Type B pancreatic cell (in vitro differentiated cells): ENCODE measurements around the gene PRPF6. TPM values are rescaled to one million over a fixed set of nuclear protein-coding genes. Genes with fewer than 3 reads are reported as not detected.
A peak's percentile ranks its signal among the peaks of the same experiment; 100 is the strongest.

ENCODE experiments used
- DNase-seq: peaks from one replicate; pipeline ENCODE4 v3.0.0; 2021; ENCODE audit warnings: mixed read lengths; ENCODE audit not compliant: unreplicated experiment; ENCODE audit errors: extremely low spot score
- H3K27ac Mint-ChIP-seq: 2 replicates; pipeline ENCODE4 v1.8.0; 2021; ENCODE audit warnings: mild to moderate bottlenecking, mixed read lengths
- H3K27me3 Mint-ChIP-seq: 2 replicates; pipeline ENCODE4 v1.8.0; 2021; ENCODE audit warnings: mixed read lengths
- H3K36me3 Mint-ChIP-seq: 2 replicates; pipeline ENCODE4 v1.8.0; 2021; ENCODE audit warnings: mixed read lengths
- H3K4me1 Mint-ChIP-seq: one replicate; pipeline ENCODE4 v1.8.0; 2021; ENCODE audit warnings: mixed read lengths; ENCODE audit not compliant: unreplicated experiment
- H3K4me3 Mint-ChIP-seq: 2 replicates; pipeline ENCODE4 v1.8.0; 2021; ENCODE audit warnings: mild to moderate bottlenecking, mixed read lengths
- H3K9me3 Mint-ChIP-seq: 2 replicates; pipeline ENCODE4 v1.8.0; 2021; ENCODE audit warnings: mixed read lengths
- total RNA-seq: library from RNA; stranded (reverse); gene quantifications from 2 replicates; pipeline ENCODE4 v1.2.1, GENCODE V29; 2021; ENCODE audit warnings: low replicate concordance
- TF ChIP-seq, protein P1 (sequence below): fragments of 200-600 bp; sonication (generic); conservative IDR thresholded peaks from 2 replicates; pipeline ENCODE4 v1.5.0; 2021; ENCODE audit warnings: antibody characterized with exemption, mild to moderate bottlenecking

The PRPF6 gene
- total RNA-seq, 1 donor from 2014 or later = 67.9 TPM

- Mint-ChIP-seq H3K36me3 (no peaks in the 10 kb centered on the region), H3K27ac (peak overlapping the region; percentile 76), H3K4me1 (peaks cover 22% of the 10 kb centered on the region), H3K4me3 (peak overlapping the region; percentile 81), H3K27me3 (peaks cover 14% of the 10 kb centered on the region), H3K9me3 (no peaks in the 10 kb centered on the region)
- DNase-seq = no peak
- TF ChIP-seq, protein P1, sequence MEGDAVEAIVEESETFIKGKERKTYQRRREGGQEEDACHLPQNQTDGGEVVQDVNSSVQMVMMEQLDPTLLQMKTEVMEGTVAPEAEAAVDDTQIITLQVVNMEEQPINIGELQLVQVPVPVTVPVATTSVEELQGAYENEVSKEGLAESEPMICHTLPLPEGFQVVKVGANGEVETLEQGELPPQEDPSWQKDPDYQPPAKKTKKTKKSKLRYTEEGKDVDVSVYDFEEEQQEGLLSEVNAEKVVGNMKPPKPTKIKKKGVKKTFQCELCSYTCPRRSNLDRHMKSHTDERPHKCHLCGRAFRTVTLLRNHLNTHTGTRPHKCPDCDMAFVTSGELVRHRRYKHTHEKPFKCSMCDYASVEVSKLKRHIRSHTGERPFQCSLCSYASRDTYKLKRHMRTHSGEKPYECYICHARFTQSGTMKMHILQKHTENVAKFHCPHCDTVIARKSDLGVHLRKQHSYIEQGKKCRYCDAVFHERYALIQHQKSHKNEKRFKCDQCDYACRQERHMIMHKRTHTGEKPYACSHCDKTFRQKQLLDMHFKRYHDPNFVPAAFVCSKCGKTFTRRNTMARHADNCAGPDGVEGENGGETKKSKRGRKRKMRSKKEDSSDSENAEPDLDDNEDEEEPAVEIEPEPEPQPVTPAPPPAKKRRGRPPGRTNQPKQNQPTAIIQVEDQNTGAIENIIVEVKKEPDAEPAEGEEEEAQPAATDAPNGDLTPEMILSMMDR = no peak
Observed at GRCh38 chr20:63979229-63979556, 1.7 kb upstream of the PRPF6 start.

GRCh38 chr20:63979557-63980316 is 1.2 kb upstream of the PRPF6 start, which contains the start of gene SAMD10:
Gene SAMD10 (minus strand): TSS chr20:63979642. CDS start chr20:63979467, 175 bp downstream.
- Mint-ChIP-seq H3K4me1 (peaks cover 22% of the 10 kb centered on the region), H3K9me3 (no peaks in the 10 kb centered on the region), H3K4me3 (peak within 1 kb of the TSS; percentile 96), H3K27ac (peak within 1 kb of the TSS; percentile 95), H3K36me3 (peaks cover 5% of the 10 kb centered on the region), H3K27me3 (peaks cover 14% of the 10 kb centered on the region)
- TF ChIP-seq, protein P1 = peak; percentile 69
- DNase-seq = peak; percentile 78

DNA sequence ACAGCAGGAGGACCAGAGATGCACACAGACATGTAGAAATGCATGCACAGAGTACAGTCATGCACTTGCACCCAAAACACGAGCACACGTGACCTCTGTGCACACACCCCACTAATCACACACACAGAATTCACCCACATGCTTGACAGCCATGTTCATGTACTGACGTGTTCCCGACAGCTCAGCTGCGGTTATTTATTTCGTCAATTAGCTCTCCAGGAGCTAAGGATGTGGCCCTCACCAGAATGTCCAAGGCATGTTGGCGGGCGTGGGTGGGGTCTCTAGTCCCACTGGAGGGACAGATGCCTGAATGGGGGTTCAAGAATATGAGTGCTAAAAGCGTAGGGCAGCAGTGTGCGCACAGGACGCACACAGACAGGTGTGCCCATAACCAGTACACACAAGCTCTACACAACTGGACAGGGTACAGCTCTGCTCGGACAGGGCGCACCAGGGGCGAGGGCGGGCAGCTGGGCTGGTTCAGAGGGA is 571 bp upstream of the PRPF6 start:
- H3K36me3 Mint-ChIP-seq = peaks cover 5% of the 10 kb centered on the region
- TF ChIP-seq, protein P1 = no peak
- H3K27me3 Mint-ChIP-seq = peaks cover 14% of the 10 kb centered on the region
- H3K4me3 Mint-ChIP-seq = peak overlapping the region; percentile 96
- peak overlapping the region; percentile 95 for H3K27ac Mint-ChIP-seq
- DNase-seq = no peak
- H3K9me3 Mint-ChIP-seq = no peaks in the 10 kb centered on the region
- peaks cover 22% of the 10 kb centered on the region for H3K4me1 Mint-ChIP-seq

- Mint-ChIP-seq H3K4me1 (peaks cover 22% of the 10 kb centered on the region), H3K27me3 (peaks cover 6% of the 10 kb centered on the region), H3K4me3 (peak overlapping the region; percentile 68), H3K9me3 (no peaks in the 10 kb centered on the region), H3K36me3 (peaks cover 14% of the 10 kb centered on the region), H3K27ac (peak overlapping the region; percentile 19)
- DNase-seq = no peak
- TF ChIP-seq, protein P1 = no peak
Observed at GRCh38 chr20:63982937-63983336, 2.0 kb downstream of the PRPF6 start.

DNA sequence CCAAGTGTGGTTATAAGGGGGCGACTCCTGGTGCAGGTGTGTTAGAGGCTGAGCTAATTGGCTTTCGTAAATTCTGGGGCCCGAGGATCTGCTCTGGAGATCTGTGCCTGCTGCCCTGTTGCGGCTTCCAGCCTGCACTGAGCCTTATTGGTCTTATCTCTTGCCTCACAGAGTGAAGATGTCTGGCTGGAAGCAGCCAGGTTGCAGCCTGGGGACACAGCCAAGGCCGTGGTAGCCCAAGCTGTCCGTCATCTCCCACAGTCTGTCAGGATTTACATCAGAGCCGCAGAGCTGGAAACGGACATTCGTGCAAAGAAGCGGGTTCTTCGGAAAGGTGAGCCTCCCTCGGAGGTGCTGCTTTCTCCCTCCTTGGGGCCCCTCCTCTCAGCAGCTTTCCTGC is 20.0 kb downstream of the PRPF6 start:
- Mint-ChIP-seq H3K27ac (no peak overlapping the region), H3K36me3 (peaks cover 19% of the 10 kb centered on the region), H3K4me3 (no peak overlapping the region), H3K27me3 (no peaks in the 10 kb centered on the region), H3K9me3 (no peaks in the 10 kb centered on the region), H3K4me1 (no peaks in the 10 kb centered on the region)
- DNase-seq = no peak
- TF ChIP-seq, protein P1 = no peak
